Type B pancreatic cell (in vitro differentiated cells): ENCODE data around the gene MSX2. TPM values are rescaled to one million over a fixed set of nuclear protein-coding genes. Genes with fewer than 3 reads are reported as not detected.

Experiments used
- DNase-seq: peaks from one replicate; pipeline ENCODE4 v3.0.0; 2021; ENCODE audit warnings: mixed read lengths; ENCODE audit not compliant: unreplicated experiment; ENCODE audit errors: extremely low spot score
- H3K27ac Mint-ChIP-seq: 2 replicates; pipeline ENCODE4 v1.8.0; 2021; ENCODE audit warnings: mild to moderate bottlenecking, mixed read lengths
- H3K27me3 Mint-ChIP-seq: 2 replicates; pipeline ENCODE4 v1.8.0; 2021; ENCODE audit warnings: mixed read lengths
- H3K36me3 Mint-ChIP-seq: 2 replicates; pipeline ENCODE4 v1.8.0; 2021; ENCODE audit warnings: mixed read lengths
- H3K4me1 Mint-ChIP-seq: one replicate; pipeline ENCODE4 v1.8.0; 2021; ENCODE audit warnings: mixed read lengths; ENCODE audit not compliant: unreplicated experiment
- H3K4me3 Mint-ChIP-seq: 2 replicates; pipeline ENCODE4 v1.8.0; 2021; ENCODE audit warnings: mild to moderate bottlenecking, mixed read lengths
- H3K9me3 Mint-ChIP-seq: 2 replicates; pipeline ENCODE4 v1.8.0; 2021; ENCODE audit warnings: mixed read lengths
- total RNA-seq: library from RNA; stranded (reverse); gene quantifications from 2 replicates; pipeline ENCODE4 v1.2.1, GENCODE V29; 2021; ENCODE audit warnings: low replicate concordance
- TF ChIP-seq, protein P1 (sequence below): fragments of 200-600 bp; sonication (generic); conservative IDR thresholded peaks from 2 replicates; pipeline ENCODE4 v1.5.0; 2021; ENCODE audit warnings: antibody characterized with exemption, mild to moderate bottlenecking

MSX2 gene
- total RNA-seq, 1 donor from 2014 or later = 69.7 TPM

DNA sequence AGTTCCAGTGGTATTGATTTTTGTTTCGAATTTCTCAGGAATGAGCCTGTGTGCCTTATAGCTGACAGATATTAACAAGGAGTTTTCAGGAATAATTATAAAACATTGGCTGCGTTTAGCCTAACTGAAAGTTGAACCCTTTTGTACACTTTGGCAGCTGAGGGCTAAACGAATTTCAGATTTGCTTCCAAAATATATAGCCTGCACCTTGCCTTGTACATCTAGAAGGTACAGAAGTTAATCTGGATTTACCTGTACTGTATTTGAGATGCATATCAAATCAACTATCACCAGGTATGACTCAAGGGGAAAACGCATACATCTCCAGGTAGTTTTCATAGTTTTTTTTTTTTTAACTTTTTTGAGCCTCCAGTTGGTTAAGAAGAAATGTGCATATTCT, 1.9 kb upstream of the MSX2 start:
- DNase-seq = no peak
- Mint-ChIP-seq H3K4me3 (peak overlapping the region; percentile 91), H3K27me3 (peaks cover 78% of the 10 kb centered on the region), H3K36me3 (peaks cover 18% of the 10 kb centered on the region), H3K27ac (peak overlapping the region; percentile 88), H3K4me1 (peaks cover 55% of the 10 kb centered on the region), H3K9me3 (no peaks in the 10 kb centered on the region)
- TF ChIP-seq, protein P1, sequence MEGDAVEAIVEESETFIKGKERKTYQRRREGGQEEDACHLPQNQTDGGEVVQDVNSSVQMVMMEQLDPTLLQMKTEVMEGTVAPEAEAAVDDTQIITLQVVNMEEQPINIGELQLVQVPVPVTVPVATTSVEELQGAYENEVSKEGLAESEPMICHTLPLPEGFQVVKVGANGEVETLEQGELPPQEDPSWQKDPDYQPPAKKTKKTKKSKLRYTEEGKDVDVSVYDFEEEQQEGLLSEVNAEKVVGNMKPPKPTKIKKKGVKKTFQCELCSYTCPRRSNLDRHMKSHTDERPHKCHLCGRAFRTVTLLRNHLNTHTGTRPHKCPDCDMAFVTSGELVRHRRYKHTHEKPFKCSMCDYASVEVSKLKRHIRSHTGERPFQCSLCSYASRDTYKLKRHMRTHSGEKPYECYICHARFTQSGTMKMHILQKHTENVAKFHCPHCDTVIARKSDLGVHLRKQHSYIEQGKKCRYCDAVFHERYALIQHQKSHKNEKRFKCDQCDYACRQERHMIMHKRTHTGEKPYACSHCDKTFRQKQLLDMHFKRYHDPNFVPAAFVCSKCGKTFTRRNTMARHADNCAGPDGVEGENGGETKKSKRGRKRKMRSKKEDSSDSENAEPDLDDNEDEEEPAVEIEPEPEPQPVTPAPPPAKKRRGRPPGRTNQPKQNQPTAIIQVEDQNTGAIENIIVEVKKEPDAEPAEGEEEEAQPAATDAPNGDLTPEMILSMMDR = no peak

DNA sequence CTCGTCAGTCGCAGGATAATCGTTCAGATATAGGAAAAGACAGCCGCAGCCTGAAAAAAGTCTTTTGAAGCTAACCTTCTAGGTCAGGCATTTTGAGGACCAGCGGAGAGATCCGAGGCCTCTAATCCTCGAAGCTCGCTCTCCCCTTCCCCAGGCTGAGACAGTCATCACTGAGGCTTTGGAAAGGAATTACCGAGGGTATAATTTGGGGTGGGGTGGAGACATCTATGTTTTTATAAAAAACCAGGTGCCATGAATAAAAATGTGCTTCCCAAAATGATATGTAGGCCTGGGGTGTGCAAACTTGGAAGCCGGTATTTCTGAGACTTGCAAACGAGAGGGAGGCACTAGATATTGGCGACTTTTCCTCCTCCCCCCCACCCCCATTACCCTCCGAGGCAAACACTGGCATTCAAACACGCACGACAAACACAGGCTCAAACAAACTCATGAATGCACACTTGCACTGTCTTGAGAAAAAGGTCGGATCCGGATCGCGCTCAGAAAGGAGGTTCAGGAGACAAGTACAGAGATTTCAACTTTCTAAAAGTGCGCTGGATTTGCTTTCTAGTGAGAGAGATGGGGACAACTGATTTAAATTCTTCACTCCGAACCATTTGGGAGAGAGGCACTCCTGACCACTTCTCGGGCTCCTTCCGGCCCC, 935 bp upstream of the MSX2 start:
- DNase-seq = no peak
- Mint-ChIP-seq H3K4me1 (peaks cover 52% of the 10 kb centered on the region), H3K27ac (peak overlapping the region; percentile 88)

DNA sequence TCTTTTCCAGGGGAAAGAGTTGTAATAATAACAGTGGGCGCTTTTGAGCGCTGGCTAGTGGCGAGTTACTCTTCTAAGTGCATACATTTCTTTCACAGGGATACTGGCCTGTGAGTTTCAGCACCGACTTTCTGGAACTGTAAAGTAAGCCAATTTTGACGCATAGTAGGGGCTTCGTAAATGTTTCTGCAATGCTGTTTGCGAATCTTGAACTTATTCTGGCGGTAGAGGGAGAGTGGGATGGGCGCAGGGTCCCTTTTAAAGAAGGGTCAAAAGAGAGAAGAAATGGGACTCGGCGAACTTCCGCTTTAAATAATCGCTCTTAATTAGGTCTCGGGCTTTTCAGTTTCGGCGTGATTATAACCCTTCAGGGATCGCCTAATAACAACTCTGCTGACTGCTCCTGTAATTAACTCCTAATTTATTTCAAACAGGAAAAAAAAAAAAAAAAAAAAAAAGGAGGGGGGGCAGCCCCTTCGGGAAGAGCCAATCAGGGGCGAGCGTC, 351 bp upstream of the MSX2 start:
- H3K4me3 Mint-ChIP-seq = peak overlapping the region; percentile 91
- H3K27ac Mint-ChIP-seq = peak overlapping the region; percentile 88
- no peak for DNase-seq
- H3K4me1 Mint-ChIP-seq = peaks cover 47% of the 10 kb centered on the region
- H3K9me3 Mint-ChIP-seq = no peaks in the 10 kb centered on the region
- TF ChIP-seq, protein P1 = no peak
- peaks cover 33% of the 10 kb centered on the region for H3K36me3 Mint-ChIP-seq
- H3K27me3 Mint-ChIP-seq = peaks cover 85% of the 10 kb centered on the region

More for the DNA sequence above, 935 bp upstream of the MSX2 start:
- H3K36me3 Mint-ChIP-seq = peaks cover 27% of the 10 kb centered on the region
- peak overlapping the region; percentile 91 for H3K4me3 Mint-ChIP-seq
- peaks cover 85% of the 10 kb centered on the region for H3K27me3 Mint-ChIP-seq
- no peaks in the 10 kb centered on the region for H3K9me3 Mint-ChIP-seq
- TF ChIP-seq, protein P1 = no peak

DNA sequence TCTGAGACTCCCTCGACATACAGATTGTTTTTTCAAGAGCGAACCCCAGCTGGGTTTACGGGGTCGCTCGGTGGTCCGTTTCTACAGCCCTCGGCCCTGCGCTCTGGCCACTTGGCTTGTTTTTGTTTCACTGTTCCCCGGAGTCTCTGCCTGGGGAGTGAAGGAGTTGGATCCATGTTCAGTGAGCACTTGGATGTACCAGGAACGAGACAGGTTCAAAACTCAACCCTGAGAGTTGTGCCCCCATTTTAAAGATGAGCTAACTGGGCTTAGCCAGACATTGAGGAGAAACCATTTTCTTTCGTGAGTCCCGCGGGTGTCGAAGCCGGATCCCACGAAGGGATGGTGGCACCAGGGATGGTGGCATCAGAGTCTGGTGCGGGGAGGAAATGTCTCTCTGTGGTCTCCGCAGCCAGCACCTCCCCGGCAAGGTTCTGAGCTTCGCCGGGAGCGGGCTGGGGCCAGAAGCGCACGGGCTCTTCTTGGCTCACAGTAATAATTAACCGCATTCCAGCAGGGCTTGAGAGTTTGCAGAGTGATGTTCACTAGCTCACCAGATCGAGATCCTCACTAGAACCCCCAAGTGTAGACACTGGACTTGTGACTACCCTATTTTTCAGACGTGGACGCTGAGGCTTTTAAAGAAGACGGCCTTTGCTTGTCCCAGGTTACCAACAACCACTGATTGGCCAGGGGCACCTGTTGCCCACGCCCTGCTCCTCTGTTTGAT, 1.0 kb downstream of the MSX2 start:
- Mint-ChIP-seq H3K4me1 (peaks cover 33% of the 10 kb centered on the region), H3K9me3 (no peaks in the 10 kb centered on the region), H3K27me3 (peaks cover 81% of the 10 kb centered on the region), H3K27ac (peak overlapping the region; percentile 89), H3K36me3 (peaks cover 46% of the 10 kb centered on the region), H3K4me3 (peak overlapping the region; percentile 91)
- TF ChIP-seq, protein P1 = no peak
- DNase-seq = no peak

DNA sequence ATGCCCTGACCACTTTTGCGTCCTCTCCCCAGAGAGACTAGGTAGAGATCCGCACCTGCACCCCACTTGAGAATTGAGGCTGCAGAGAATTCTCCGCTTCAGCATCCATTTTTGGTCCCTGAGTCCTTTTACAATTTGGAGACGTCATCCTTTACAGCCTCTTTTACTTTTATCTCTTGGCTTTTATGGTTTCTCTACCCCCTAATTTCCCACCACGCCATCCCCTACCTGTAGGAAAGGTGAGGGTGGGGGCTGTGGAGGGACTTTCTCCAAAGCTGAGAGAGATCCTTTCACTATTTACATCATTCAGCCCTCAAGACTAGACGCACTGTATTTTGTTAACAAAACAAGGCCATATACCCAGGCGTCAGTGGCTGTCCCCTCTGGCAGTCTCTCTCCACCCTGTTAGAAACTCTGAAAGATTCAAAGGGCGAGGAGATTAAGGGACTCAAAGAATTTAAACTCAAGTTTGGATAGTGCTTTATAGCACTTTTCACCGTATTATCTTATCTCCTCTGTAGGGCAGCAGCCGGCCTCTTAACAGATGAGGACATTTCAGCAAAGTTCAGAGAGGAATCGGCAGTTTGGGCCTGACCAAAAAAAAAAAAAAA, 1.7 kb downstream of the MSX2 start:
- DNase-seq = no peak
- no peaks in the 10 kb centered on the region for H3K9me3 Mint-ChIP-seq
- peaks cover 50% of the 10 kb centered on the region for H3K36me3 Mint-ChIP-seq
- peaks cover 35% of the 10 kb centered on the region for H3K4me1 Mint-ChIP-seq
- TF ChIP-seq, protein P1 = no peak
- peaks cover 83% of the 10 kb centered on the region for H3K27me3 Mint-ChIP-seq
- H3K27ac Mint-ChIP-seq = peak overlapping the region; percentile 89
- H3K4me3 Mint-ChIP-seq = peak overlapping the region; percentile 91
